GM13977 (cell line): ENCODE data around the gene CCDC18.
"Not testable (repeated sequence)": the region's sequence is repeated elsewhere in the genome, so short reads cannot be mapped to it uniquely, and the experiment has no call there.

Source experiments
- DNase-seq: peaks from one replicate; pipeline ENCODE4 v3.0.0; 2012; ENCODE audit warnings: low spot score
- CTCF ChIP-seq: IDR thresholded peaks from 2 replicates; pipeline ENCODE4 v1.5.1; 2012; ENCODE audit warnings: mild to moderate bottlenecking, control low read depth; ENCODE audit not compliant: insufficient read depth; ENCODE audit errors: extremely low read depth, missing control alignments
- in situ Hi-C: fragments of 300-500 bp; cut with MboI; formaldehyde crosslinking; loops from one replicate; pipeline ENCODE4 v1.12.0; 2022; ENCODE audit warnings: low sequenced_read_pairs, low pct_unique_long_range_greater_than_20kb, mixed read lengths, inconsistent platforms; ENCODE audit not compliant: unreplicated experiment

CCDC18 gene

GRCh38 chr1:93152835-93153234, 27.7 kb upstream of the CCDC18 start:
- in situ Hi-C loops: no loop called here
- DNase-seq: no peak
- no peak for TF ChIP-seq CTCF

- in situ Hi-C loops: no loop called here
- no peak for TF ChIP-seq CTCF
- DNase-seq: no peak
Measured at GRCh38 chr1:93154898-93155297, 25.6 kb upstream of the CCDC18 start.

- in situ Hi-C loops: no loop called here
- no peak for TF ChIP-seq CTCF
- no peak for DNase-seq
Measured at GRCh38 chr1:93155335-93155734, 25.2 kb upstream of the CCDC18 start.

- DNase-seq: no peak
- in situ Hi-C loops: no loop called here
- no peak for TF ChIP-seq CTCF
Measured at GRCh38 chr1:93159337-93159736, 21.2 kb upstream of the CCDC18 start.

GRCh38 chr1:93163314-93163713, 17.2 kb upstream of the CCDC18 start:
- DNase-seq, in situ Hi-C loops: not testable (repeated sequence)

- in situ Hi-C loops: no loop called here
- TF ChIP-seq CTCF: no peak
- no peak for DNase-seq
Measured at GRCh38 chr1:93164816-93165215, 15.7 kb upstream of the CCDC18 start.

GRCh38 chr1:93165895-93166294, 14.6 kb upstream of the CCDC18 start:
- in situ Hi-C loops, DNase-seq: not testable (repeated sequence)

- no peak for DNase-seq
- in situ Hi-C loops: no loop called here
- TF ChIP-seq CTCF: no peak
Measured at GRCh38 chr1:93167006-93167405, 13.5 kb upstream of the CCDC18 start.

GRCh38 chr1:93170141-93170678, 10.3 kb upstream of the CCDC18 start:
- in situ Hi-C loops, DNase-seq: not testable (repeated sequence)
